ENCODE results near the gene KY.

- TF ChIP-seq CTCF (conservative IDR thresholded peaks at IDR 0.05) = no peak
- TF ChIP-seq ZFX (IDR thresholded peaks at IDR 0.05) = no peak
These were observed 4.9 kb upstream of the KY start for GRCh38 chr3:134655706-134656105.
